Activated T-helper 17 cell treated with anti-CD3 and anti-CD28 coated beads, Interleukin-2, amount 50 U/mL, for 72 hours (primary cell): ENCODE measurements around the gene INPP5B. TPM values are rescaled to one million over a fixed set of nuclear protein-coding genes. Genes with fewer than 3 reads are reported as not detected.

ENCODE experiments used
- ATAC-seq: fragments of 150-1000 bp; cut with Tn5 transposase; replicated peaks from 2 replicates; pipeline ENCODE4 v1.10.0; 2021; ENCODE audit warnings: mild to moderate bottlenecking, moderate library complexity
- H3K27ac Mint-ChIP-seq: one replicate; pipeline ENCODE4 v1.8.0; 2022; ENCODE audit warnings: mixed read lengths
- H3K27me3 Mint-ChIP-seq: one replicate; pipeline ENCODE4 v1.8.0; 2022; ENCODE audit warnings: mixed read lengths
- H3K36me3 Mint-ChIP-seq: one replicate; pipeline ENCODE4 v1.8.0; 2022; ENCODE audit warnings: low read depth, mild to moderate bottlenecking, mixed read lengths
- H3K4me1 Mint-ChIP-seq: one replicate; pipeline ENCODE4 v1.8.0; 2022; ENCODE audit warnings: mixed read lengths
- H3K4me3 Mint-ChIP-seq: one replicate; pipeline ENCODE4 v1.8.0; 2022; ENCODE audit warnings: mild to moderate bottlenecking, mixed read lengths
- H3K9me3 Mint-ChIP-seq: one replicate; pipeline ENCODE4 v1.8.0; 2022; ENCODE audit warnings: mixed read lengths
- total RNA-seq, 2 donors: library from RNA; stranded (reverse); gene quantifications; one replicate each; pipeline ENCODE4 v1.2.3, GENCODE V29; 2022

The INPP5B gene
- total RNA-seq, 2 donors from 2014 or later, result 21.6 to 26.9 TPM

- Mint-ChIP-seq H3K4me3 (peak overlapping the region; percentile 88), H3K27ac (peak overlapping the region; percentile 91), H3K27me3 (no peaks in the 10 kb centered on the region), H3K9me3 (no peaks in the 10 kb centered on the region), H3K36me3 (peaks cover 56% of the 10 kb centered on the region), H3K4me1 (peaks cover 24% of the 10 kb centered on the region)
- no peak for ATAC-seq
Observed at GRCh38 chr1:37858931-37859506, 87.8 kb downstream of the INPP5B start.

- Mint-ChIP-seq H3K4me3 (no peak overlapping the region), H3K27ac (no peak overlapping the region)
Observed at GRCh38 chr1:37854406-37854805, 92.4 kb downstream of the INPP5B start.

GRCh38 chr1:37853157-37853556 lies 93.7 kb downstream of the INPP5B start:
- H3K27ac Mint-ChIP-seq, result peak overlapping the region; percentile 16
- H3K4me1 Mint-ChIP-seq, result peaks cover 27% of the 10 kb centered on the region
- peaks cover 59% of the 10 kb centered on the region for H3K36me3 Mint-ChIP-seq
- no peak for ATAC-seq
- peak overlapping the region; percentile 1 for H3K4me3 Mint-ChIP-seq
- H3K9me3 Mint-ChIP-seq, result no peaks in the 10 kb centered on the region
- H3K27me3 Mint-ChIP-seq, result no peaks in the 10 kb centered on the region

More at GRCh38 chr1:37854406-37854805, 92.4 kb downstream of the INPP5B start:
- Mint-ChIP-seq H3K4me1 (peaks cover 30% of the 10 kb centered on the region), H3K27me3 (no peaks in the 10 kb centered on the region), H3K36me3 (peaks cover 56% of the 10 kb centered on the region), H3K9me3 (no peaks in the 10 kb centered on the region)
- ATAC-seq, result no peak

- H3K27me3 Mint-ChIP-seq, result no peaks in the 10 kb centered on the region
- peak; percentile 53 for ATAC-seq
- H3K36me3 Mint-ChIP-seq, result peaks cover 54% of the 10 kb centered on the region
- no peaks in the 10 kb centered on the region for H3K9me3 Mint-ChIP-seq
- peaks cover 24% of the 10 kb centered on the region for H3K4me1 Mint-ChIP-seq
- H3K27ac Mint-ChIP-seq, result no peak overlapping the region
- H3K4me3 Mint-ChIP-seq, result no peak overlapping the region
Observed at GRCh38 chr1:37851782-37852210, 95.1 kb downstream of the INPP5B start.

GRCh38 chr1:37851262-37851661 lies 95.6 kb downstream of the INPP5B start:
- Mint-ChIP-seq H3K4me1 (peaks cover 30% of the 10 kb centered on the region), H3K27ac (no peak overlapping the region), H3K4me3 (no peak overlapping the region), H3K9me3 (no peaks in the 10 kb centered on the region), H3K36me3 (peaks cover 54% of the 10 kb centered on the region), H3K27me3 (no peaks in the 10 kb centered on the region)
- no peak for ATAC-seq

GRCh38 chr1:37850352-37850955 lies 96.4 kb downstream of the INPP5B start:
- H3K27me3 Mint-ChIP-seq, result no peaks in the 10 kb centered on the region
- no peak overlapping the region for H3K4me3 Mint-ChIP-seq
- no peak for ATAC-seq
- no peaks in the 10 kb centered on the region for H3K9me3 Mint-ChIP-seq
- H3K4me1 Mint-ChIP-seq, result peaks cover 30% of the 10 kb centered on the region
- no peak overlapping the region for H3K27ac Mint-ChIP-seq
- peaks cover 54% of the 10 kb centered on the region for H3K36me3 Mint-ChIP-seq

- Mint-ChIP-seq H3K27me3 (no peaks in the 10 kb centered on the region), H3K27ac (no peak overlapping the region), H3K4me1 (peaks cover 34% of the 10 kb centered on the region), H3K4me3 (no peak overlapping the region), H3K36me3 (peaks cover 52% of the 10 kb centered on the region), H3K9me3 (no peaks in the 10 kb centered on the region)
- ATAC-seq, result no peak
Observed at GRCh38 chr1:37849480-37849879, 97.4 kb downstream of the INPP5B start.

GRCh38 chr1:37846647-37847339 lies 100.1 kb downstream of the INPP5B start:
- Mint-ChIP-seq H3K4me3 (peak overlapping the region; percentile 38), H3K4me1 (peaks cover 29% of the 10 kb centered on the region), H3K27ac (peak overlapping the region; percentile 84), H3K36me3 (peaks cover 50% of the 10 kb centered on the region), H3K9me3 (no peaks in the 10 kb centered on the region), H3K27me3 (no peaks in the 10 kb centered on the region)
- no peak for ATAC-seq

- Mint-ChIP-seq H3K27ac (peak overlapping the region; percentile 84), H3K4me3 (no peak overlapping the region), H3K4me1 (peaks cover 29% of the 10 kb centered on the region), H3K36me3 (peaks cover 56% of the 10 kb centered on the region), H3K27me3 (no peaks in the 10 kb centered on the region), H3K9me3 (no peaks in the 10 kb centered on the region)
- no peak for ATAC-seq
Observed at GRCh38 chr1:37845786-37846185, 101.1 kb downstream of the INPP5B start.

GRCh38 chr1:37845049-37845646 lies 101.7 kb downstream of the INPP5B start:
- no peaks in the 10 kb centered on the region for H3K9me3 Mint-ChIP-seq
- H3K4me3 Mint-ChIP-seq, result no peak overlapping the region
- H3K27ac Mint-ChIP-seq, result peak overlapping the region; percentile 19
- H3K27me3 Mint-ChIP-seq, result no peaks in the 10 kb centered on the region
- peaks cover 62% of the 10 kb centered on the region for H3K36me3 Mint-ChIP-seq
- no peak for ATAC-seq
- H3K4me1 Mint-ChIP-seq, result peaks cover 29% of the 10 kb centered on the region

GRCh38 chr1:37844536-37844935 lies 102.3 kb downstream of the INPP5B start:
- Mint-ChIP-seq H3K36me3 (peaks cover 65% of the 10 kb centered on the region), H3K4me1 (peaks cover 27% of the 10 kb centered on the region), H3K27ac (peak overlapping the region; percentile 19), H3K9me3 (no peaks in the 10 kb centered on the region), H3K27me3 (no peaks in the 10 kb centered on the region), H3K4me3 (no peak overlapping the region)
- ATAC-seq, result no peak

- Mint-ChIP-seq H3K36me3 (peaks cover 84% of the 10 kb centered on the region), H3K4me3 (no peak overlapping the region), H3K9me3 (no peaks in the 10 kb centered on the region), H3K4me1 (peaks cover 17% of the 10 kb centered on the region), H3K27me3 (no peaks in the 10 kb centered on the region), H3K27ac (peak overlapping the region; percentile 21)
- no peak for ATAC-seq
Observed at GRCh38 chr1:37841652-37842051, 105.2 kb downstream of the INPP5B start.

- Mint-ChIP-seq H3K4me3 (no peak overlapping the region), H3K27ac (no peak overlapping the region), H3K27me3 (no peaks in the 10 kb centered on the region), H3K9me3 (no peaks in the 10 kb centered on the region), H3K4me1 (peaks cover 13% of the 10 kb centered on the region), H3K36me3 (peaks cover 84% of the 10 kb centered on the region)
- ATAC-seq, result no peak
Observed at GRCh38 chr1:37840711-37841110, 106.1 kb downstream of the INPP5B start.

GRCh38 chr1:37839676-37840075 lies 107.2 kb downstream of the INPP5B start:
- Mint-ChIP-seq H3K27ac (no peak overlapping the region), H3K4me3 (no peak overlapping the region), H3K9me3 (no peaks in the 10 kb centered on the region), H3K36me3 (peaks cover 84% of the 10 kb centered on the region), H3K4me1 (peaks cover 5% of the 10 kb centered on the region), H3K27me3 (no peaks in the 10 kb centered on the region)
- no peak for ATAC-seq

- Mint-ChIP-seq H3K27me3 (no peaks in the 10 kb centered on the region), H3K36me3 (peaks cover 94% of the 10 kb centered on the region), H3K27ac (no peak overlapping the region), H3K4me1 (no peaks in the 10 kb centered on the region), H3K9me3 (no peaks in the 10 kb centered on the region), H3K4me3 (no peak overlapping the region)
- no peak for ATAC-seq
Observed at GRCh38 chr1:37836788-37837187, 110.1 kb downstream of the INPP5B start.
